GM21423 (cell line): ENCODE results near the gene PI4K2A.
"Not testable (repeated sequence)": the region's sequence is repeated elsewhere in the genome, so short reads cannot be mapped to it uniquely, and the experiment has no call there.

ENCODE experiments used
- ATAC-seq: cut with Tn5 transposase; IDR thresholded peaks from one replicate; pipeline ENCODE4 v1.9.1; 2021; ENCODE audit warnings: mild to moderate bottlenecking, moderate library complexity; ENCODE audit not compliant: unreplicated experiment

Gene PI4K2A

GRCh38 chr10:97631098-97631497 is 9.4 kb upstream of the PI4K2A start:
- ATAC-seq: no peak

GRCh38 chr10:97632949-97633884 is 7.3 kb upstream of the PI4K2A start, which contains the start of gene MORN4:
Gene MORN4 (minus strand): TSS chr10:97633500. CDS start chr10:97619653, 13,847 bp downstream.
- peak; percentile 99 for ATAC-seq

GRCh38 chr10:97633921-97634320 is 6.5 kb upstream of the PI4K2A start:
- no peak for ATAC-seq

- ATAC-seq: no peak
These were observed 4.9 kb upstream of the PI4K2A start for GRCh38 chr10:97635577-97635976.

- ATAC-seq: not testable (repeated sequence)
These were observed 1.4 kb upstream of the PI4K2A start for GRCh38 chr10:97639090-97639489.

- no peak for ATAC-seq
These were observed 669 bp downstream of the PI4K2A start for GRCh38 chr10:97640868-97641811.

- not testable (repeated sequence) for ATAC-seq
These were observed 2.1 kb downstream of the PI4K2A start for GRCh38 chr10:97642471-97643159.

GRCh38 chr10:97643441-97643985 is 3.0 kb downstream of the PI4K2A start:
- ATAC-seq: no peak

- ATAC-seq: no peak
These were observed 4.5 kb downstream of the PI4K2A start for GRCh38 chr10:97644936-97645335.

GRCh38 chr10:97647556-97647955 is 7.1 kb downstream of the PI4K2A start:
- no peak for ATAC-seq

- ATAC-seq: peak; percentile 65
These were observed 8.3 kb downstream of the PI4K2A start for GRCh38 chr10:97648562-97649404.

GRCh38 chr10:97649405-97649750 is 8.9 kb downstream of the PI4K2A start:
- ATAC-seq: not testable (repeated sequence)

- ATAC-seq: no peak
These were observed 10.3 kb downstream of the PI4K2A start for GRCh38 chr10:97650726-97651125.

- ATAC-seq: no peak
These were observed 11.3 kb downstream of the PI4K2A start for GRCh38 chr10:97651773-97652172.

- ATAC-seq: no peak
These were observed 16.3 kb downstream of the PI4K2A start for GRCh38 chr10:97656777-97657176.

- no peak for ATAC-seq
These were observed 19.1 kb downstream of the PI4K2A start for GRCh38 chr10:97659589-97659988.

GRCh38 chr10:97664282-97664850 is 23.9 kb downstream of the PI4K2A start:
- ATAC-seq: no peak

GRCh38 chr10:97666992-97667391 is 26.5 kb downstream of the PI4K2A start:
- ATAC-seq: no peak

- ATAC-seq: no peak
These were observed 27.0 kb downstream of the PI4K2A start for GRCh38 chr10:97667463-97667862.
